ENCODE measurements around the gene KIF2C. TPM values are rescaled to one million over a fixed set of nuclear protein-coding genes. Genes with fewer than 3 reads are reported as not detected.
A peak's percentile ranks its signal among the peaks of the same experiment; 100 is the strongest.

The KIF2C gene
- total RNA-seq, 2 experiments from 2014 or later, result 140 to 159 TPM

- Histone ChIP-seq H3K36me3 (ENCODE audit: insufficient read depth, low read length) (peaks cover 15% of the 10 kb centered on the region), H3K4me1 (ENCODE audit: insufficient read depth, low read length, poor library complexity, severe bottlenecking) (peaks cover 44% of the 10 kb centered on the region), H3K9me3 (ENCODE audit: low read length) (no peaks in the 10 kb centered on the region), H3K4me3 (ENCODE audit: low read depth, low read length, poor library complexity, severe bottlenecking) (no peak overlapping the region), H3K79me2 (ENCODE audit: insufficient read depth, low read depth, low read length) (no peaks in the 10 kb centered on the region), H3K9me2 (ENCODE audit: insufficient read depth, low read length) (no peaks in the 10 kb centered on the region), H3K4me2 (ENCODE audit: low read length) (peak overlapping the region; percentile 57), H3K27ac (ENCODE audit: low read depth, low read length, poor library complexity, severe bottlenecking) (peak overlapping the region; percentile 74), H2AFZ (ENCODE audit: low read length) (peak overlapping the region; percentile 11; the same call in 1 of the 2 replicates), H4K20me1 (ENCODE audit: insufficient read depth, low read length) (no peaks in the 10 kb centered on the region)
- ChIA-PET POLR2A (interaction anchor here (0.5 to 4.2 kb wide), 5 partner anchors 12 to 693 kb away, joined by 3 to 54 read pairs (median 13); partner anchors contain the start of gene RNU5D-1), CTCF (ENCODE audit: unreplicated experiment) (no interaction called here)
- no TSS peak for BruUV-seq (replicated peaks)
- no peak for TF ChIP-seq CTCF (conservative IDR thresholded peaks at IDR 0.05; ENCODE audit: low read length)
- no peak for TF ChIP-seq EZH2phosphoT487 (IDR thresholded peaks at IDR 0.05; ENCODE audit: borderline replicate concordance, low read depth, low read length)
- peak; percentile 68 for DNase-seq (ENCODE audit: low spot score)
- intact Hi-C loops (cut with micrococcal nuclease; ENCODE audit: unreplicated experiment), result no loop called here
These were observed 67.9 kb downstream of the KIF2C start for GRCh38 chr1:44807364-44808062.

DNA sequence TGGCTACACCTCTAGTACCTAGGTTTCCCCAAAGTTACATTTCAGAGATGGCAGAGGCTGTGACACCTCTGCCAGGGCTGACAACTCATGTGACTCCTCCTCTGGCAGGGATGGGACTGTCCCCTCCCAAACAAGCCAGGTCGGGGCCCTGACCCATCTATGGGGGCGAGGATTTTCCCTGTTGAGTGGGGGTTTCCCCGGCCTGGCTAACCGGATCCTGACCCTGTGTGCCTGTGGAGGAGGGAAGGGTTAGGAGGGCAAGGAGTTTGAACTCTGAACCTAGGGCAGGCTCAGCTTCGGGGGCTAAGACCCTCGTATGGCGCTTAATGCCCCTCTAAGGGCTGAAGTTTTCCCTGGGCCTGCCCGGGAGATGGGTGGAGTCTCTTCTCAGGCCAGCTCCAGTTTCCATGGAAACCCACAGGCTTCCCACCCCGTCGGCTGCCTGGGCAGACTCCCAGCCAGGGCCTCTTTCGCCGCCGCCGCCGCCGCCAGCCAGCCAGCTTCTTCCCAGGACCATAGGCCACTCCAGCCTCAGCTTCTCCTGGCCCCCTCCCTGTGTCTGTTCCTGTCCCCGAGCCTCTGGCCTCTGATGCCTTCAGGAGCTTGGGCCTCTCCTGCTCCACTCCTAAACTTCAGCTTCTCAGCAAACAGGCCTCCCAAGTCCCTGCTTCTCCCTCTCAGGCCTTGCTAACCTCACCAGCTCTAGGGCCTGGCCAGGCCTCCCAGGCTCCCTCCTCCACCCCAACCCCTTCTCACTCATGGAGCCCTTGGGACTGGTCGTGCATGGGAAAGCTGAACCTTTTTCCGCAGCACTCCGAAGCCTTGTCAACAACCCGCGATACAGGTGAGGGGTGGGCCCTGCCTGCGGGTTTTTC lies 68.7 kb downstream of the KIF2C start, which contains the start of gene BTBD19:
Gene BTBD19 (plus strand): TSS at position 461 of the 875 bp plus-strand sequence. CDS start 298 bp downstream, at position 759.
- H3K4me3 ChIP-seq (ENCODE audit: low read depth, low read length, poor library complexity, severe bottlenecking), result peak within 1 kb of the TSS; percentile 9
- no TSS peak for BruUV-seq (replicated peaks)
- peak within 1 kb of the TSS; percentile 74 for H3K27ac ChIP-seq (ENCODE audit: low read depth, low read length, poor library complexity, severe bottlenecking)
- TF ChIP-seq EZH2phosphoT487 (IDR thresholded peaks at IDR 0.05; ENCODE audit: borderline replicate concordance, low read depth, low read length) (no peak), CTCF (conservative IDR thresholded peaks at IDR 0.05; ENCODE audit: low read length) (no peak)
- no peaks in the 10 kb centered on the region for H3K9me2 ChIP-seq (ENCODE audit: insufficient read depth, low read length)
- no peaks in the 10 kb centered on the region for H3K79me2 ChIP-seq (ENCODE audit: insufficient read depth, low read depth, low read length)
- intact Hi-C loops (cut with micrococcal nuclease; ENCODE audit: unreplicated experiment), result no loop called here
- peaks cover 12% of the 10 kb centered on the region for H3K36me3 ChIP-seq (ENCODE audit: insufficient read depth, low read length)
- no peaks in the 10 kb centered on the region for H3K9me3 ChIP-seq (ENCODE audit: low read length)
- peak within 1 kb of the TSS; percentile 70; the same call in 1 of the 2 replicates for H2AFZ ChIP-seq (ENCODE audit: low read length)
- ChIA-PET CTCF (ENCODE audit: unreplicated experiment) (interaction anchor here (1.1 to 1.4 kb wide), 3 partner anchors 11 to 78 kb away, joined by 6 to 9 read pairs (median 8); partner anchors contain the start of gene RNU5D-1), POLR2A (interaction anchor here (0.5 to 4.2 kb wide), 9 partner anchors 8 to 692 kb away, joined by 3 to 54 read pairs (median 5); partner anchors contain the start of genes PLK3 and RNU5D-1)
- no peak for DNase-seq (ENCODE audit: low spot score)
- H4K20me1 ChIP-seq (ENCODE audit: insufficient read depth, low read length), result no peaks in the 10 kb centered on the region
- peaks cover 42% of the 10 kb centered on the region for H3K4me1 ChIP-seq (ENCODE audit: insufficient read depth, low read length, poor library complexity, severe bottlenecking)
- H3K4me2 ChIP-seq (ENCODE audit: low read length), result peak within 1 kb of the TSS; percentile 57

Data from OCI-LY7 (cell line).